Vagina (tissue), 2 donors: ENCODE results near the gene ANKRD18A.

Source experiments
- POLR2A ChIP-seq, 2 donors: fragments of 450-650 bp; IDR thresholded peaks; one replicate each; pipeline ENCODE4 v1.6.1; 2017; ENCODE audit warnings: antibody characterized with exemption in 2 of 2, mild to moderate bottlenecking in 2 of 2, moderate library complexity in 2 of 2
- POLR2AphosphoS5 ChIP-seq, 2 donors: sonication (generic); formaldehyde crosslinking; IDR thresholded peaks; one replicate each; pipeline ENCODE4 v1.9.0; 2017; ENCODE audit warnings: antibody characterized with exemption in 2 of 2, mild to moderate bottlenecking in 2 of 2, low read depth in 1 of 2; ENCODE audit not compliant: insufficient read depth in 1 of 2
- TF ChIP-seq, protein P1 (sequence below), 3 experiments: fragments of 450-650 bp in 2 of 3; fragments of 200-600 bp in 1 of 3; sonication (generic) in 1 of 3; IDR thresholded peaks; one replicate each; pipeline ENCODE4 v1.5.1; 2017 to 2019; ENCODE audit warnings: antibody characterized with exemption in 3 of 3, mild to moderate bottlenecking in 2 of 3, moderate library complexity in 2 of 3

- no peak for TF ChIP-seq POLR2AphosphoS5 (IDR thresholded peaks at IDR 0.05; ENCODE audit: insufficient read depth in 1 of 2, low read depth in 1 of 2)
- TF ChIP-seq POLR2A (IDR thresholded peaks at IDR 0.05), result no peak
- TF ChIP-seq, protein P1, sequence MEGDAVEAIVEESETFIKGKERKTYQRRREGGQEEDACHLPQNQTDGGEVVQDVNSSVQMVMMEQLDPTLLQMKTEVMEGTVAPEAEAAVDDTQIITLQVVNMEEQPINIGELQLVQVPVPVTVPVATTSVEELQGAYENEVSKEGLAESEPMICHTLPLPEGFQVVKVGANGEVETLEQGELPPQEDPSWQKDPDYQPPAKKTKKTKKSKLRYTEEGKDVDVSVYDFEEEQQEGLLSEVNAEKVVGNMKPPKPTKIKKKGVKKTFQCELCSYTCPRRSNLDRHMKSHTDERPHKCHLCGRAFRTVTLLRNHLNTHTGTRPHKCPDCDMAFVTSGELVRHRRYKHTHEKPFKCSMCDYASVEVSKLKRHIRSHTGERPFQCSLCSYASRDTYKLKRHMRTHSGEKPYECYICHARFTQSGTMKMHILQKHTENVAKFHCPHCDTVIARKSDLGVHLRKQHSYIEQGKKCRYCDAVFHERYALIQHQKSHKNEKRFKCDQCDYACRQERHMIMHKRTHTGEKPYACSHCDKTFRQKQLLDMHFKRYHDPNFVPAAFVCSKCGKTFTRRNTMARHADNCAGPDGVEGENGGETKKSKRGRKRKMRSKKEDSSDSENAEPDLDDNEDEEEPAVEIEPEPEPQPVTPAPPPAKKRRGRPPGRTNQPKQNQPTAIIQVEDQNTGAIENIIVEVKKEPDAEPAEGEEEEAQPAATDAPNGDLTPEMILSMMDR (IDR thresholded peaks at IDR 0.05), result no peak
Measured at GRCh38 chr9:38621434-38622287, 1.3 kb upstream of the ANKRD18A start.
